A673 (cell line): ENCODE results near the gene TMEM59L. TPM values are rescaled to one million over a fixed set of nuclear protein-coding genes. Genes with fewer than 3 reads are reported as not detected.
"Not testable (repeated sequence)": the region's sequence is repeated elsewhere in the genome, so short reads cannot be mapped to it uniquely, and the experiment has no call there.

Source experiments
- BruUV-seq: library from RNA; stranded (reverse); fragments of 400-500 nt; replicated peaks from 2 replicates; lab custom pipeline; 2021; lab: Mats Ljungman, UMichigan
- CTCF ChIA-PET: fragments of 300-600 bp; sonication (Branson Sonifier 250); formaldehyde crosslinking; loops from one replicate; lab custom pipeline; 2022; ENCODE audit warnings: antibody characterized with exemption; lab: Charles Lee
- POLR2A ChIA-PET: fragments of 300-600 bp; sonication (Branson Sonifier 250); formaldehyde crosslinking; loops from one replicate; lab custom pipeline; 2022; ENCODE audit warnings: antibody characterized with exemption; ENCODE audit not compliant: low non-redundant PET; lab: Charles Lee
- DNase-seq: peaks from one replicate; pipeline ENCODE4 v3.0.0-alpha.2; 2015; ENCODE audit warnings: low spot score
- H3K27ac ChIP-seq: fragments of 200-600 bp; sonication (generic); 2 replicates; pipeline ENCODE4 v1.5.1; 2016; ENCODE audit warnings: mixed run types, low read depth, mild to moderate bottlenecking, mixed read lengths, antibody characterized with exemption, low read length; ENCODE audit not compliant: poor library complexity, severe bottlenecking
- H3K27me3 ChIP-seq: fragments of 200-600 bp; sonication (generic); replicated peaks from 2 replicates; pipeline ENCODE4 v1.6.1; 2017; ENCODE audit warnings: mixed run types, low read depth, mild to moderate bottlenecking, mixed read lengths, antibody characterized with exemption, low read length; ENCODE audit not compliant: insufficient read depth, poor library complexity
- H3K36me3 ChIP-seq: fragments of 200-600 bp; sonication (generic); 2 replicates; pipeline ENCODE4 v1.6.1; 2016; ENCODE audit warnings: mixed run types, mild to moderate bottlenecking, mixed read lengths, antibody characterized with exemption, low read length; ENCODE audit not compliant: insufficient read depth, poor library complexity, severe bottlenecking
- H3K4me1 ChIP-seq: fragments of 200-600 bp; sonication (generic); 2 replicates; pipeline ENCODE4 v1.6.1; 2017; ENCODE audit warnings: mixed run types, mild to moderate bottlenecking, mixed read lengths, antibody characterized with exemption, low read length; ENCODE audit not compliant: insufficient read depth, poor library complexity, severe bottlenecking
- H3K4me3 ChIP-seq: fragments of 200-600 bp; sonication (generic); 2 replicates; pipeline ENCODE4 v1.5.1; 2016; ENCODE audit warnings: low read depth, mixed run types, mild to moderate bottlenecking, mixed read lengths, low read length; ENCODE audit not compliant: poor library complexity, severe bottlenecking
- H3K9me3 ChIP-seq: fragments of 200-600 bp; sonication (generic); 2 replicates; pipeline ENCODE4 v1.6.1; 2016; ENCODE audit warnings: mixed run types, low read depth, mild to moderate bottlenecking, mixed read lengths, antibody characterized with exemption, low read length; ENCODE audit not compliant: poor library complexity, severe bottlenecking
- EZH2 ChIP-seq: fragments of 200-600 bp; sonication (generic); IDR thresholded peaks from 2 replicates; pipeline ENCODE4 v1.6.1; 2017; ENCODE audit warnings: borderline replicate concordance, low read depth, mild to moderate bottlenecking, mixed read lengths, antibody characterized with exemption, low read length; ENCODE audit not compliant: poor library complexity, severe bottlenecking
- intact Hi-C: fragments of 100-400 bp; cut with micrococcal nuclease; formaldehyde crosslinking; loops from one replicate; pipeline ENCODE4 v1.10.0; 2022; ENCODE audit not compliant: unreplicated experiment
- total RNA-seq: library from RNA; stranded (reverse); gene quantifications from 2 replicates; pipeline ENCODE4 v1.2.3, GENCODE V29; 2021
- TF ChIP-seq, protein P1 (sequence below): fragments of 300-800, 200-600 bp; sonication (generic); conservative IDR thresholded peaks from 2 replicates; pipeline ENCODE4 v1.5.1; 2017; ENCODE audit warnings: low read depth, mild to moderate bottlenecking, antibody characterized with exemption, low read length, moderate library complexity, mixed read lengths

The TMEM59L gene
- total RNA-seq, 1 experiment from 2014 or later: 9.3 TPM

DNA sequence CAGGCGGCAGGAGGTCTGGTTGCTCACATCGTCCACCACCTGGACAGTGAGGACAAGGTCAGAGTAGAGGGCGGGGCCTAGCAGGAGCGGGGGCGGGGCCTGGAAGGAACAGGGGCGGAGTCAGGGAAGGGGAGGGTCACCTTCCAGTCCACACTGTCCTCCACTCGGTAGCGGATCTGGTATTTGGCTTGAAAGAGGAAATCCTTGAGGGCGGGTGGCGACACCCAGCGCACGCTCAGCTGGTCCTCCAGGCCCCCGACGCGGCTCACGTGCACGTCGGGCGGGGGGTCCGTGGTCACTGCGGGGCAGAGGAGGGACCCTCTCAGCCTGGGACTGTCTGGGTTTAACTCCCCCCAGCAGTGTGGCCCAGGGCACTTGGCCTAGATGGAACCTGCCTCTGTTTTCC is 15.9 kb upstream of the TMEM59L start:
- no TSS peak for BruUV-seq
- intact Hi-C loops: loop anchor here (10.0 kb wide), 1 partner anchor 132 kb away; no protein-coding TSS in a partner anchor
- ChIA-PET CTCF (no interaction called here), POLR2A (no interaction called here)
- H3K9me3 ChIP-seq: no peaks in the 10 kb centered on the region
- peaks cover 33% of the 10 kb centered on the region for H3K36me3 ChIP-seq
- no peaks in the 10 kb centered on the region for H3K27me3 ChIP-seq
- peaks cover 58% of the 10 kb centered on the region for H3K4me1 ChIP-seq
- DNase-seq: no peak
- TF ChIP-seq, protein P1, sequence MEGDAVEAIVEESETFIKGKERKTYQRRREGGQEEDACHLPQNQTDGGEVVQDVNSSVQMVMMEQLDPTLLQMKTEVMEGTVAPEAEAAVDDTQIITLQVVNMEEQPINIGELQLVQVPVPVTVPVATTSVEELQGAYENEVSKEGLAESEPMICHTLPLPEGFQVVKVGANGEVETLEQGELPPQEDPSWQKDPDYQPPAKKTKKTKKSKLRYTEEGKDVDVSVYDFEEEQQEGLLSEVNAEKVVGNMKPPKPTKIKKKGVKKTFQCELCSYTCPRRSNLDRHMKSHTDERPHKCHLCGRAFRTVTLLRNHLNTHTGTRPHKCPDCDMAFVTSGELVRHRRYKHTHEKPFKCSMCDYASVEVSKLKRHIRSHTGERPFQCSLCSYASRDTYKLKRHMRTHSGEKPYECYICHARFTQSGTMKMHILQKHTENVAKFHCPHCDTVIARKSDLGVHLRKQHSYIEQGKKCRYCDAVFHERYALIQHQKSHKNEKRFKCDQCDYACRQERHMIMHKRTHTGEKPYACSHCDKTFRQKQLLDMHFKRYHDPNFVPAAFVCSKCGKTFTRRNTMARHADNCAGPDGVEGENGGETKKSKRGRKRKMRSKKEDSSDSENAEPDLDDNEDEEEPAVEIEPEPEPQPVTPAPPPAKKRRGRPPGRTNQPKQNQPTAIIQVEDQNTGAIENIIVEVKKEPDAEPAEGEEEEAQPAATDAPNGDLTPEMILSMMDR: no peak
- no peak for TF ChIP-seq EZH2
- peak overlapping the region; percentile 83 for H3K27ac ChIP-seq
- no peak overlapping the region for H3K4me3 ChIP-seq

DNA sequence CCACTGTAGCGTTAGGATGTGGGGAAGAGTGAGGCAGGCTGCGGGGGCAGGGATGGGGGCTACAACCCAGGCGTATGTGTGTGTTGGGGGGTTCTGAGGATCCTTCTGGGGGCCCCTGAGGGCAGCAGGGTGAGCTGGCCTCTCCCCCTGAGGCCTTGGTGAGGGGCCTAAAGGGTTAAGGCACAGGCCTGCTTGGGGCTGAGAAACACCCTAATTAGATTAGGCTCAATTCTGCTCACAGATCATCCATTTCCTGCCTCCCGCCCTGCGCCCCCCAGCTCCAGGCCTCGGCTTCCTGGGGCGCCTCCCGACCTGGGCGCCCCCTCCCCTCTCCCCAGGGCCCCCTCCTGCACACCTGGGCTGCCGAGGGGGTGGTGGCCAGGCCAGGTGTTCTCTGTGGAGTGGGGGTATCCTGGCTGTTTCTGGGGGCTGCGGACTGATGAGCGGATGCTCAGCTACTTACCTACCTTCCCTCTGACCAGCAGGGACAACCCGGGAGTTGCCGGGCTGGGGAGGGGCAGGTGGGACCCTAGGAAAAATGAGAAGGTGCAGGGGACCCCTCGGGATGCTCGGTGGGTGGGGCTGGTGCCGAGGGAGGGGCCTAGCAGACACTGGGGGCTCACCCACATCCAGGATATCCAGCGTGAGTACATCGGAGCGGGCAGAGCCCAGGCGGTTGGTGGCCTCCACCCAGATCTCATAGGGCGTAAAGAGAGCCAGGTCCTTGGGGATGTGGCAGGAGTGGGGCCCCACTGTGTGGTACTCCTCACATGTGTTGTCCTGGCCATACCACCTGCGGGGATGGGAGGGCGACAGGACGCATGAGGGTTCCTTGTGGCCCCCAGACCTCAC is 14.6 kb upstream of the TMEM59L start:
- no peaks in the 10 kb centered on the region for H3K9me3 ChIP-seq
- no peaks in the 10 kb centered on the region for H3K27me3 ChIP-seq
- peak; percentile 58 for DNase-seq
- BruUV-seq: no TSS peak
- intact Hi-C loops: loop anchor here (10.0 kb wide), 1 partner anchor 133 kb away; no protein-coding TSS in a partner anchor
- ChIA-PET CTCF (interaction anchor here (0.6 kb wide), 1 partner anchor 74 kb away, joined by 3 read pairs; no protein-coding TSS in a partner anchor), POLR2A (no interaction called here)
- TF ChIP-seq EZH2: no peak
- TF ChIP-seq, protein P1: no peak
- H3K36me3 ChIP-seq: peaks cover 35% of the 10 kb centered on the region
- H3K27ac ChIP-seq: peak overlapping the region; percentile 83
- peaks cover 47% of the 10 kb centered on the region for H3K4me1 ChIP-seq
- no peak overlapping the region for H3K4me3 ChIP-seq

DNA sequence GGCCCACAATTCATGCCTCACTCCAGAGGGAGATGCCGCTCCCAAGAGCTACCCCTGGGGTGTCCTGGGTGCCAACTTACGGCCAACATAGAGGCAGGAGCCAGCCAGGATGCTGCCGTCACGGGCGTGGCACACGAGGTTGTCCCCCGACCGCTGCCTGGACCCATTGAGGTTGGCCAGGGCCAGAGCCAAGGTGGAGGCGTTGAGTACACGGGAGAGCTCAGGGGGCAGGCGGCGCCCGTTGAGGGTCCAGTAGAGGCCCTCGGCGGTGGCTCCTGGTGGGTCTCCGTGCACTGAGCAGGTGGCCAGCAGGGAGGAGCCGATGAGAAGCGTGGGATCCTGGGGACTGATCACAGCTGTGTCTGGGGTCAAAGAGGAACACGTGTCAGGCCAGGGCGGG is 13.2 kb upstream of the TMEM59L start:
- no peaks in the 10 kb centered on the region for H3K9me3 ChIP-seq
- POLR2A ChIA-PET: no interaction called here
- no TSS peak for BruUV-seq
- no peak for TF ChIP-seq EZH2
- TF ChIP-seq, protein P1: no peak
- H3K4me3 ChIP-seq: no peak overlapping the region
- H3K27me3 ChIP-seq: no peaks in the 10 kb centered on the region
- H3K4me1 ChIP-seq: peaks cover 45% of the 10 kb centered on the region
- intact Hi-C loops: loop anchor here (10.0 kb wide), 1 partner anchor 135 kb away; no protein-coding TSS in a partner anchor
- peaks cover 28% of the 10 kb centered on the region for H3K36me3 ChIP-seq
- CTCF ChIA-PET: no interaction called here
- DNase-seq: no peak
- H3K27ac ChIP-seq: peak overlapping the region; percentile 39

DNA sequence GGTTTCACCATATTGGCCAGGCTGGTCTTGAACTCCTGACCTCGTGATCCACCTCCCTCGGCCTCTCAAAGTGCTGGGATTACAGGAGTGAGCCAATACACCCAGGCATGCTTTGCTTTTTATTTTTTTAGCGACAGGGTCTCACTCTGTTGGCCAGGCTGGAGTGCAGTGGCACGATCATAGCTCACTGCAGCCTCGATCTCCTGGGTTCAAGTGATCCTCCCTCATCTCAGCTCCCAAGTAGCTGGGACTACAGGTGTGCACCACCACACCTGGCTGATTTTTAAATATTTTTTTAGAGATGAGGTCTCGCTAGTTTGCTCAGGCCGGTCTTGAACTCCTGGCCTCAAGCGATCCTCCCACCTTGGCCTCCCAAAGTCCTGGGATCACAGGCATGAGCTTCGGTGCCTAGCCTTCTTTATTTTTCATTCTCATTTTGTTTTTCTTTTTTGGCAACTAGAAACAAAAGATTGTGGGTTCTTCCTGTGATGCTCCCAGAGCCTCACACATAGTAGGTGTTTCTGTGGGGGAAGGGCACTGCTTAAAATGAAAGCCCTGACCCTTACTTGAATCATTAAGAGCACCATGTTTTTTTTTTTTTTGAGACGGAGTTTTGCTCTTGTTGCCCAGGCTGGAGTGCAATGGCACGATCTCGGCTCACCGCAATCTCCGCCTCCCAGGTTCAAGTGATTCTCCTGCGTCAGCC is 11.8 kb upstream of the TMEM59L start:
- H3K9me3 ChIP-seq, H3K27me3 ChIP-seq, CTCF ChIA-PET, DNase-seq, intact Hi-C loops, BruUV-seq, POLR2A ChIA-PET, H3K4me3 ChIP-seq, H3K27ac ChIP-seq: not testable (repeated sequence)
- Histone ChIP-seq H3K4me1 (peaks cover 45% of the 10 kb centered on the region), H3K36me3 (peaks cover 24% of the 10 kb centered on the region)
